ENCODE data around the gene MGST2.

Gene MGST2

GRCh38 chr4:139645458-139645857, 20.2 kb upstream of the MGST2 start:
- no peak for FAIRE-seq

- no peak for FAIRE-seq
Observed at GRCh38 chr4:139647184-139647583, 18.4 kb upstream of the MGST2 start.

- FAIRE-seq, result no peak
Observed at GRCh38 chr4:139647952-139648351, 17.7 kb upstream of the MGST2 start.

- FAIRE-seq, result peak; percentile 78
Observed at GRCh38 chr4:139651282-139652194, 14.1 kb upstream of the MGST2 start.

GRCh38 chr4:139654516-139654915, 11.1 kb upstream of the MGST2 start:
- no peak for FAIRE-seq

- FAIRE-seq, result no peak
Observed at GRCh38 chr4:139655116-139655515, 10.5 kb upstream of the MGST2 start.

GRCh38 chr4:139656614-139657486, 8.8 kb upstream of the MGST2 start:
- FAIRE-seq, result no peak

GRCh38 chr4:139658185-139658584, 7.4 kb upstream of the MGST2 start:
- no peak for FAIRE-seq

- no peak for FAIRE-seq
Observed at GRCh38 chr4:139658586-139659382, 6.8 kb upstream of the MGST2 start.

GRCh38 chr4:139659735-139660424, 5.7 kb upstream of the MGST2 start:
- FAIRE-seq, result no peak

- no peak for FAIRE-seq
Observed at GRCh38 chr4:139660568-139661043, 5.0 kb upstream of the MGST2 start.

GRCh38 chr4:139663561-139664138, 2.0 kb upstream of the MGST2 start:
- FAIRE-seq, result no peak

GRCh38 chr4:139664442-139664841, 1.2 kb upstream of the MGST2 start:
- no peak for FAIRE-seq

GRCh38 chr4:139665079-139665689, 435 bp upstream of the MGST2 start:
- FAIRE-seq, result no peak

- FAIRE-seq, result no peak
Observed at GRCh38 chr4:139666735-139667281, 1.2 kb downstream of the MGST2 start.

- FAIRE-seq, result no peak
Observed at GRCh38 chr4:139668036-139668435, 2.4 kb downstream of the MGST2 start.

- FAIRE-seq, result no peak
Observed at GRCh38 chr4:139668658-139669201, 3.1 kb downstream of the MGST2 start.

GRCh38 chr4:139669335-139669734, 3.7 kb downstream of the MGST2 start:
- no peak for FAIRE-seq

- FAIRE-seq, result no peak
Observed at GRCh38 chr4:139669890-139670289, 4.3 kb downstream of the MGST2 start.

- no peak for FAIRE-seq
Observed at GRCh38 chr4:139670775-139671174, 5.2 kb downstream of the MGST2 start.

- no peak for FAIRE-seq
Observed at GRCh38 chr4:139672215-139672614, 6.6 kb downstream of the MGST2 start.

Data from endometrium (tissue), 2 donors.